Measurements from ENCODE around the gene CUEDC2.

- TF ChIP-seq CTCF (IDR thresholded peaks at IDR 0.05; ENCODE audit: poor library complexity) (no peak), EZH2 (IDR thresholded peaks at IDR 0.05; ENCODE audit: borderline replicate concordance) (no peak), EZH2phosphoT487 (IDR thresholded peaks at IDR 0.05; ENCODE audit: low read depth, severe bottlenecking, unreplicated experiment) (no peak)
These were observed 30.2 kb upstream of the CUEDC2 start for GRCh38 chr10:102462512-102463054.

All from hepatocyte (in vitro differentiated cells).